A549 (cell line): ENCODE results near the gene HIVEP3. TPM values are rescaled to one million over a fixed set of nuclear protein-coding genes. Genes with fewer than 3 reads are reported as not detected.

Experiments used
- ATAC-seq, 2 experiments: fragments of 200-7000 bp in 1 of 2; fragments of >200 bp in 1 of 2; cut with Nextera tagmentation in 1 of 2; cut with Tn5 transposase in 1 of 2; 3 replicates each; pipeline versions ENCODE4 v1.8.0 to v1.9.1; 2018 to 2020; ENCODE audit warnings: mild to moderate bottlenecking in 1 of 2, moderate library complexity in 1 of 2
- CTCF ChIA-PET: fragments of 300-600 bp; sonication (Branson Sonifier 250); formaldehyde crosslinking; extraction: SDS; loops from one replicate; lab custom pipeline; 2021; ENCODE audit warnings: antibody characterized with exemption, inconsistent platforms; lab: Yijun Ruan, JAX
- POLR2A ChIA-PET: fragments of 350-600 bp; formaldehyde crosslinking; extraction: SDS; loops from one replicate; lab custom pipeline; 2021; ENCODE audit warnings: antibody characterized with exemption, inconsistent platforms; lab: Yijun Ruan, JAX
- DNase-seq, 2 experiments: peaks; one replicate each; pipeline versions ENCODE4 v3.0.0 to v3.0.0-alpha.2; 2011 to 2016; ENCODE audit warnings: low read depth in 1 of 2, low spot score in 1 of 2
- FAIRE-seq: peaks from 2 replicates; lab custom pipeline; 2011; peaks lifted over from hg19 to GRCh38; lab: Jason Lieb, UNC
- H3K27ac ChIP-seq, 2 experiments: fragments of >200 bp; sonication (Bioruptor Twin); formaldehyde crosslinking; 3 replicates each; pipeline ENCODE4 v1.5.1; 2016 to 2017
- H3K4me1 ChIP-seq: fragments of >200 bp; sonication (Bioruptor Twin); formaldehyde crosslinking; 3 replicates; pipeline ENCODE4 v1.6.1; 2016
- H3K4me2 ChIP-seq: fragments of >200 bp; sonication (Bioruptor Twin); formaldehyde crosslinking; 3 replicates; pipeline ENCODE4 v1.6.1; 2016
- H3K4me3 ChIP-seq: fragments of >200 bp; sonication (Bioruptor Twin); formaldehyde crosslinking; 3 replicates; pipeline ENCODE4 v1.5.1; 2016
- H3K9me3 ChIP-seq: fragments of >200 bp; sonication (Bioruptor Twin); formaldehyde crosslinking; 3 replicates; pipeline ENCODE4 v1.6.1; 2016
- BHLHE40 ChIP-seq: IDR thresholded peaks from 2 replicates; pipeline ENCODE4 v1.6.1; 2012; ENCODE audit warnings: low read depth, low read length, inconsistent platforms
- CHD2 ChIP-seq: fragments of 150-350 bp; IDR thresholded peaks from 2 replicates; pipeline ENCODE4 v1.6.1; 2014; ENCODE audit warnings: low read length; ENCODE audit not compliant: partially characterized antibody
- CHD4 ChIP-seq: fragments of 200-600 bp; sonication (generic); IDR thresholded peaks from 2 replicates; pipeline ENCODE4 v1.6.1; 2016; ENCODE audit warnings: antibody characterized with exemption, mild to moderate bottlenecking, borderline replicate concordance
- EHF ChIP-seq: fragments of 250-450 bp; sonication (Bioruptor Pico); IDR thresholded peaks from 2 replicates; pipeline ENCODE4 v1.5.0; 2020; ENCODE audit warnings: mild to moderate bottlenecking
- EHMT2 ChIP-seq: fragments of 200-600 bp; sonication (generic); IDR thresholded peaks from 2 replicates; pipeline ENCODE4 v1.6.1; 2016; ENCODE audit warnings: antibody characterized with exemption, low read depth, mild to moderate bottlenecking, moderate library complexity
- FOSB ChIP-seq: fragments of 250-450 bp; sonication (Bioruptor Pico); IDR thresholded peaks from 2 replicates; pipeline ENCODE4 v1.5.0; 2020; ENCODE audit warnings: mild to moderate bottlenecking, moderate library complexity
- FOSL2 ChIP-seq, 2 experiments: fragments of 450-650 bp in 1 of 2; fragments of >200 bp in 1 of 2; sonication (Bioruptor Twin) in 1 of 2; formaldehyde crosslinking; IDR thresholded peaks; 2 replicates each; pipeline versions ENCODE4 v1.5.0 to v1.6.1; 2016 to 2020; ENCODE audit warnings: mild to moderate bottlenecking in 1 of 2, moderate library complexity in 1 of 2
- FOXS1 ChIP-seq: fragments of 250-450 bp; sonication (Bioruptor Pico); IDR thresholded peaks from 2 replicates; pipeline ENCODE4 v1.5.0; 2020; ENCODE audit warnings: mild to moderate bottlenecking, moderate library complexity
- HES2 ChIP-seq: fragments of >200 bp; sonication (Bioruptor Twin); formaldehyde crosslinking; IDR thresholded peaks from 2 replicates; pipeline ENCODE4 v1.6.1; 2016
- HEYL ChIP-seq: fragments of 250-450 bp; sonication (Bioruptor Pico); IDR thresholded peaks from 2 replicates; pipeline ENCODE4 v1.8.0; 2021; ENCODE audit warnings: mild to moderate bottlenecking, moderate library complexity
- HOXB13 ChIP-seq: fragments of 250-450 bp; sonication (Bioruptor Pico); IDR thresholded peaks from 2 replicates; pipeline ENCODE4 v1.5.0; 2020; ENCODE audit warnings: low read depth, mild to moderate bottlenecking, moderate library complexity
- MAZ ChIP-seq: fragments of 150-350 bp; IDR thresholded peaks from 2 replicates; pipeline ENCODE4 v1.6.1; 2014; ENCODE audit warnings: antibody characterized with exemption, low read depth, low read length, borderline replicate concordance
- PBX3 ChIP-seq: IDR thresholded peaks from 2 replicates; pipeline ENCODE4 v1.6.1; 2012
- PHF8 ChIP-seq: fragments of 200-600 bp; sonication (generic); IDR thresholded peaks from 2 replicates; pipeline ENCODE4 v1.6.1; 2016; ENCODE audit warnings: low read depth, mild to moderate bottlenecking, antibody characterized with exemption, moderate library complexity, borderline replicate concordance
- POLR2AphosphoS2 ChIP-seq: conservative IDR thresholded peaks from 2 replicates; pipeline ENCODE4 v1.6.1; 2012; ENCODE audit warnings: low read length, improper control_type of control experiment, inconsistent platforms
- RAD21 ChIP-seq, 2 experiments: fragments of >200 bp in 1 of 2; sonication (Bioruptor Twin) in 1 of 2; formaldehyde crosslinking in 1 of 2; IDR thresholded peaks in 1 of 2; conservative IDR thresholded peaks in 1 of 2; 2 replicates in 1 of 2; 3 replicates in 1 of 2; pipeline ENCODE4 v1.6.1; 2012 to 2018; ENCODE audit warnings: inconsistent platforms in 1 of 2
- RCOR1 ChIP-seq: fragments of 150-350 bp; IDR thresholded peaks from 2 replicates; pipeline ENCODE4 v1.6.1; 2014; ENCODE audit warnings: antibody characterized with exemption, low read length, low read depth
- RFX5 ChIP-seq: fragments of 450-650 bp; IDR thresholded peaks from 2 replicates; pipeline ENCODE4 v1.7.1; 2014; ENCODE audit warnings: antibody characterized with exemption, mild to moderate bottlenecking, moderate library complexity
- RNF2 ChIP-seq: fragments of 200-600 bp; sonication (generic); IDR thresholded peaks from 2 replicates; pipeline ENCODE4 v1.6.1; 2016; ENCODE audit warnings: low read depth, mild to moderate bottlenecking, antibody characterized with exemption, moderate library complexity, borderline replicate concordance
- SMC3 ChIP-seq: fragments of >200 bp; sonication (Bioruptor Twin); formaldehyde crosslinking; IDR thresholded peaks from 3 replicates; pipeline ENCODE4 v1.6.1; 2018; ENCODE audit warnings: inconsistent platforms
- SREBF2 ChIP-seq: fragments of 450-650 bp; IDR thresholded peaks from 2 replicates; pipeline ENCODE4 v1.6.1; 2014; ENCODE audit warnings: mild to moderate bottlenecking, moderate library complexity
- TFCP2L1 ChIP-seq: fragments of 250-450 bp; sonication (Bioruptor Pico); IDR thresholded peaks from 2 replicates; pipeline ENCODE4 v1.5.0; 2021; ENCODE audit warnings: mild to moderate bottlenecking
- TP53 ChIP-seq: fragments of 250-450 bp; sonication (Bioruptor Pico); IDR thresholded peaks from 2 replicates; pipeline ENCODE4 v1.5.0; 2021; ENCODE audit warnings: mild to moderate bottlenecking, moderate library complexity
- USF2 ChIP-seq: fragments of 450-650 bp; IDR thresholded peaks from 2 replicates; pipeline ENCODE4 v1.6.1; 2014; ENCODE audit warnings: antibody characterized with exemption
- WGBS: methylation state at CpG from one replicate; pipeline ENCODE4 v1.1.6; 2017; ENCODE audit errors: missing lambda C conversion rate; 5-methylcytosine and 5-hydroxymethylcytosine counted together
- polyA plus RNA-seq, 4 experiments: library from polyadenylated mRNA; depleted of rRNA in 3 of 4; stranded (reverse); fragments of >200 nt; fragmentation: RNase III in 1 of 4; extraction: RNeasy Plus Mini Kit Qiagen cat#74134 plus additional on column Dnase treatment in 1 of 4; gene quantifications; 2 replicates in 3 of 4; 3 replicates in 1 of 4; pipeline ENCODE4 v1.2.3, GENCODE V29; 2011 to 2017

The HIVEP3 gene
- polyA plus RNA-seq, 2 of the 4 experiments (the other 2 are of a cell fraction), result 1.5 to 2.0 TPM

GRCh38 chr1:41568204-41568603 lies 350.5 kb downstream of the HIVEP3 start:
- no peak for FAIRE-seq
- WGBS, result 55% methylated on average over 9 of the region's 9 CpGs
- H3K4me3 ChIP-seq, result no peak overlapping the region
- CTCF ChIA-PET, result interaction anchor here (1.4 kb wide), 1 partner anchor 11 kb away, joined by 3 read pairs; no protein-coding TSS in a partner anchor
- DNase-seq, result no peak
- H3K9me3 ChIP-seq, result no peaks in the 10 kb centered on the region
- no peak overlapping the region for H3K4me2 ChIP-seq
- POLR2A ChIA-PET, result no interaction called here
- H3K4me1 ChIP-seq, result no peaks in the 10 kb centered on the region
- TF ChIP-seq BHLHE40 (no peak), SMC3 (no peak), PHF8 (no peak), FOSB (CRISPR knock-in tag) (no peak), HEYL (CRISPR knock-in tag) (no peak), FOXS1 (CRISPR knock-in tag) (no peak), SREBF2 (no peak), MAZ (no peak), POLR2AphosphoS2 (no peak), FOSL2 (IDR thresholded peaks at IDR 0.05) (no peak), FOSL2 (CRISPR knock-in tag; IDR thresholded peaks at IDR 0.05) (no peak), HOXB13 (CRISPR knock-in tag) (no peak), EHF (CRISPR knock-in tag) (no peak), RCOR1 (no peak), RFX5 (no peak), TP53 (no peak), USF2 (no peak)
- no peak for ATAC-seq
- H3K27ac ChIP-seq, result no peak overlapping the region

- no peak for DNase-seq
- no peak overlapping the region for H3K4me3 ChIP-seq
- H3K4me2 ChIP-seq, result no peak overlapping the region
- no peak for FAIRE-seq
- CTCF ChIA-PET, result interaction anchor here (1.4 kb wide), 1 partner anchor 13 kb away, joined by 3 read pairs; no protein-coding TSS in a partner anchor
- 30% methylated on average over 2 of the region's 2 CpGs for WGBS
- ATAC-seq, result no peak
- H3K27ac ChIP-seq, result no peak overlapping the region
- no peak for TF ChIP-seq PBX3
- no peak for TF ChIP-seq CHD2
- TF ChIP-seq RCOR1, result no peak
- TF ChIP-seq HES2, result no peak
- TF ChIP-seq RAD21 (conservative IDR thresholded peaks at IDR 0.05 in 1 of 2, IDR thresholded peaks at IDR 0.05 in 1 of 2), result no peak
- TF ChIP-seq CHD4, result no peak
- no peak for TF ChIP-seq POLR2AphosphoS2
- TF ChIP-seq EHMT2, result no peak
- TF ChIP-seq USF2, result no peak
- no peak for TF ChIP-seq FOSL2 (IDR thresholded peaks at IDR 0.05)
- no peak for TF ChIP-seq FOSL2 (CRISPR knock-in tag; IDR thresholded peaks at IDR 0.05)
- no peak for TF ChIP-seq TFCP2L1 (CRISPR knock-in tag)
- no peak for TF ChIP-seq RNF2
- TF ChIP-seq PHF8, result no peak
- TF ChIP-seq, all 56 proteins: peak for 0
- POLR2A ChIA-PET, result no interaction called here
- Histone ChIP-seq H3K4me1 (no peaks in the 10 kb centered on the region), H3K9me3 (no peaks in the 10 kb centered on the region)
Measured at GRCh38 chr1:41566969-41567368, 351.8 kb downstream of the HIVEP3 start.
